GM23338 (cell line): ENCODE results near the gene PITPNC1. TPM values are rescaled to one million over a fixed set of nuclear protein-coding genes. Genes with fewer than 3 reads are reported as not detected.

Experiments
- ATAC-seq: fragments of 200-7000 bp; cut with Tn5 transposase; 3 replicates; pipeline ENCODE4 v1.9.1; 2020
- DNase-seq: peaks from one replicate; pipeline ENCODE4 v3.0.0-alpha.2; 2015; ENCODE audit warnings: low spot score
- H2AFZ ChIP-seq: fragments of 200-600 bp; sonication (generic); 2 replicates; pipeline ENCODE4 v1.8.0; 2016; ENCODE audit warnings: antibody characterized with exemption, mild to moderate bottlenecking, moderate library complexity
- H3F3A ChIP-seq: fragments of 200-600 bp; sonication (generic); replicated peaks from 2 replicates; pipeline ENCODE4 v1.8.0; 2017; ENCODE audit warnings: antibody characterized with exemption, mixed run types, low read depth
- H3K27ac ChIP-seq: fragments of 200-600 bp; sonication (generic); 2 replicates; pipeline ENCODE4 v1.6.1; 2016; ENCODE audit warnings: low read depth
- H3K27me3 ChIP-seq: fragments of 200-600 bp; sonication (generic); 2 replicates; pipeline ENCODE4 v1.8.0; 2016; ENCODE audit warnings: mild to moderate bottlenecking, mixed run types, moderate library complexity; ENCODE audit not compliant: insufficient read depth
- H3K36me3 ChIP-seq: fragments of 200-600 bp; sonication (generic); 2 replicates; pipeline ENCODE4 v1.8.0; 2016; ENCODE audit warnings: mild to moderate bottlenecking; ENCODE audit not compliant: insufficient read depth
- H3K4me1 ChIP-seq: fragments of 200-600 bp; sonication (generic); 2 replicates; pipeline ENCODE4 v1.8.0; 2016; ENCODE audit warnings: mild to moderate bottlenecking, moderate library complexity; ENCODE audit not compliant: insufficient read depth
- H3K4me2 ChIP-seq: fragments of 200-600 bp; sonication (generic); 2 replicates; pipeline ENCODE4 v1.7.1; 2017; ENCODE audit warnings: mixed run types
- H3K4me3 ChIP-seq: fragments of 200-600 bp; sonication (generic); 2 replicates; pipeline ENCODE4 v1.6.1; 2016; ENCODE audit warnings: mixed run types
- H3K79me2 ChIP-seq: fragments of 200-600 bp; sonication (generic); replicated peaks from 2 replicates; pipeline ENCODE4 v1.8.0; 2017; ENCODE audit warnings: mild to moderate bottlenecking; ENCODE audit not compliant: insufficient read depth
- H3K9me2 ChIP-seq: fragments of 200-600 bp; sonication (generic); 2 replicates; pipeline ENCODE4 v1.8.0; 2017; ENCODE audit not compliant: insufficient read depth
- H4K20me1 ChIP-seq: fragments of 200-600 bp; sonication (generic); replicated peaks from 2 replicates; pipeline ENCODE4 v1.8.0; 2017; ENCODE audit warnings: mild to moderate bottlenecking; ENCODE audit not compliant: insufficient read depth
- H3K27ac Mint-ChIP-seq: 2 replicates; pipeline ENCODE4 v1.8.0; 2020; ENCODE audit warnings: inconsistent platforms, mild to moderate bottlenecking, moderate library complexity, mixed read lengths
- H3K27me3 Mint-ChIP-seq: 3 replicates; pipeline ENCODE4 v1.8.0; 2022; ENCODE audit warnings: low read depth, mild to moderate bottlenecking, moderate library complexity, mixed read lengths, inconsistent platforms; ENCODE audit not compliant: insufficient read depth, poor library complexity
- H3K36me3 Mint-ChIP-seq: 3 replicates; pipeline ENCODE4 v1.8.0; 2021; ENCODE audit warnings: low read depth, mild to moderate bottlenecking, inconsistent platforms, moderate library complexity, mixed read lengths
- H3K4me1 Mint-ChIP-seq: 3 replicates; pipeline ENCODE4 v1.8.0; 2020; ENCODE audit warnings: mild to moderate bottlenecking, inconsistent platforms, mixed read lengths
- H3K4me3 Mint-ChIP-seq: 3 replicates; pipeline ENCODE4 v1.8.0; 2021; ENCODE audit warnings: moderate library complexity, mild to moderate bottlenecking, inconsistent platforms, mixed read lengths
- H3K9me3 Mint-ChIP-seq: 3 replicates; pipeline ENCODE4 v1.8.0; 2020; ENCODE audit warnings: moderate library complexity, mild to moderate bottlenecking, inconsistent platforms, mixed read lengths
- CREB1 ChIP-seq: fragments of 250-450 bp; sonication (Bioruptor Pico); IDR thresholded peaks from 2 replicates; pipeline ENCODE4 v1.5.0; 2020; ENCODE audit warnings: low read depth, mild to moderate bottlenecking, moderate library complexity
- EZH2phosphoT487 ChIP-seq: fragments of 200-600 bp; sonication (generic); IDR thresholded peaks from one replicate; pipeline ENCODE4 v1.8.1; 2018; ENCODE audit warnings: antibody characterized with exemption; ENCODE audit not compliant: unreplicated experiment
- POLR2AphosphoS5 ChIP-seq: IDR thresholded peaks from 2 replicates; pipeline ENCODE4 v1.6.1; 2016; ENCODE audit warnings: antibody characterized with exemption, low read depth
- REST ChIP-seq: IDR thresholded peaks from one replicate; pipeline ENCODE4 v1.6.1; 2018; ENCODE audit warnings: antibody characterized with exemption; ENCODE audit not compliant: unreplicated experiment
- STAT1 ChIP-seq: IDR thresholded peaks from one replicate; pipeline ENCODE4 v1.6.1; 2016; ENCODE audit warnings: antibody characterized with exemption; ENCODE audit not compliant: unreplicated experiment
- ZNF331 ChIP-seq: fragments of 250-450 bp; sonication (Bioruptor Pico); IDR thresholded peaks from 2 replicates; pipeline ENCODE4 v1.5.0; 2020; ENCODE audit warnings: low read depth, mild to moderate bottlenecking, moderate library complexity
- ZNF462 ChIP-seq: fragments of 250-450 bp; sonication (Bioruptor Pico); IDR thresholded peaks from 2 replicates; pipeline ENCODE4 v1.5.0; 2020; ENCODE audit warnings: mild to moderate bottlenecking, moderate library complexity
- polyA plus RNA-seq: library from polyadenylated mRNA; unstranded; fragments of >200 nt; fragmentation: Nextera tagmentation; extraction: Ambion mirVana; gene quantifications from 2 replicates; pipeline ENCODE4 v1.2.1, GENCODE V29; 2016
- total RNA-seq: library from RNA; depleted of rRNA; stranded (reverse); fragments of >200 nt; shearing (Covaris generic); gene quantifications from 2 replicates; pipeline ENCODE4 v1.2.3, GENCODE V29; 2014
- TF ChIP-seq, protein P1 (sequence below): IDR thresholded peaks from 2 replicates; pipeline ENCODE4 v1.6.1; 2016; ENCODE audit warnings: antibody characterized with exemption
- TF ChIP-seq, protein P2 (sequence below), 2 experiments: fragments of 200-600 bp in 1 of 2; sonication (generic) in 1 of 2; conservative IDR thresholded peaks; 2 replicates each; pipeline versions ENCODE4 v1.5.1 to v1.6.1; 2016 to 2017; ENCODE audit warnings: antibody characterized with exemption in 2 of 2, low read depth in 2 of 2, mild to moderate bottlenecking in 2 of 2, moderate library complexity in 1 of 2

The PITPNC1 gene
- total and polyA plus RNA-seq, 2 experiments from 2014 or later: 23.0 to 32.6 TPM

- no peaks in the 10 kb centered on the region for H3K36me3 ChIP-seq
- H3K4me2 ChIP-seq: no peak overlapping the region
- peaks cover 16% of the 10 kb centered on the region for H3K4me1 ChIP-seq
- H2AFZ ChIP-seq: no peak overlapping the region
- H3K9me2 ChIP-seq: peaks cover 4% of the 10 kb centered on the region; the same call in 1 of the 2 replicates
- Mint-ChIP-seq H3K27me3 (peaks cover 7% of the 10 kb centered on the region), H3K4me1 (peaks cover 15% of the 10 kb centered on the region), H3K36me3 (no peaks in the 10 kb centered on the region), H3K4me3 (no peak overlapping the region), H3K9me3 (no peaks in the 10 kb centered on the region), H3K27ac (no peak overlapping the region)
- TF ChIP-seq, protein P1, sequence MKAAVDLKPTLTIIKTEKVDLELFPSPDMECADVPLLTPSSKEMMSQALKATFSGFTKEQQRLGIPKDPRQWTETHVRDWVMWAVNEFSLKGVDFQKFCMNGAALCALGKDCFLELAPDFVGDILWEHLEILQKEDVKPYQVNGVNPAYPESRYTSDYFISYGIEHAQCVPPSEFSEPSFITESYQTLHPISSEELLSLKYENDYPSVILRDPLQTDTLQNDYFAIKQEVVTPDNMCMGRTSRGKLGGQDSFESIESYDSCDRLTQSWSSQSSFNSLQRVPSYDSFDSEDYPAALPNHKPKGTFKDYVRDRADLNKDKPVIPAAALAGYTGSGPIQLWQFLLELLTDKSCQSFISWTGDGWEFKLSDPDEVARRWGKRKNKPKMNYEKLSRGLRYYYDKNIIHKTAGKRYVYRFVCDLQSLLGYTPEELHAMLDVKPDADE: no peak
- TF ChIP-seq REST: no peak
- no peak for TF ChIP-seq STAT1
- TF ChIP-seq EZH2phosphoT487: no peak
- TF ChIP-seq, protein P2, sequence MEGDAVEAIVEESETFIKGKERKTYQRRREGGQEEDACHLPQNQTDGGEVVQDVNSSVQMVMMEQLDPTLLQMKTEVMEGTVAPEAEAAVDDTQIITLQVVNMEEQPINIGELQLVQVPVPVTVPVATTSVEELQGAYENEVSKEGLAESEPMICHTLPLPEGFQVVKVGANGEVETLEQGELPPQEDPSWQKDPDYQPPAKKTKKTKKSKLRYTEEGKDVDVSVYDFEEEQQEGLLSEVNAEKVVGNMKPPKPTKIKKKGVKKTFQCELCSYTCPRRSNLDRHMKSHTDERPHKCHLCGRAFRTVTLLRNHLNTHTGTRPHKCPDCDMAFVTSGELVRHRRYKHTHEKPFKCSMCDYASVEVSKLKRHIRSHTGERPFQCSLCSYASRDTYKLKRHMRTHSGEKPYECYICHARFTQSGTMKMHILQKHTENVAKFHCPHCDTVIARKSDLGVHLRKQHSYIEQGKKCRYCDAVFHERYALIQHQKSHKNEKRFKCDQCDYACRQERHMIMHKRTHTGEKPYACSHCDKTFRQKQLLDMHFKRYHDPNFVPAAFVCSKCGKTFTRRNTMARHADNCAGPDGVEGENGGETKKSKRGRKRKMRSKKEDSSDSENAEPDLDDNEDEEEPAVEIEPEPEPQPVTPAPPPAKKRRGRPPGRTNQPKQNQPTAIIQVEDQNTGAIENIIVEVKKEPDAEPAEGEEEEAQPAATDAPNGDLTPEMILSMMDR (conservative IDR thresholded peaks at IDR 0.05; ENCODE audit: low read depth in 2 of 2): no peak
- no peak for TF ChIP-seq CREB1 (CRISPR knock-in tag)
- H4K20me1 ChIP-seq: no peaks in the 10 kb centered on the region
- ATAC-seq: no peak
- no peaks in the 10 kb centered on the region for H3K27me3 ChIP-seq
- no peaks in the 10 kb centered on the region for H3F3A ChIP-seq
- H3K27ac ChIP-seq: no peak overlapping the region
- DNase-seq: peak; percentile 30
- H3K79me2 ChIP-seq: no peaks in the 10 kb centered on the region
- H3K4me3 ChIP-seq: no peak overlapping the region
Observed at GRCh38 chr17:67610061-67610460, 233.0 kb downstream of the PITPNC1 start.

DNA sequence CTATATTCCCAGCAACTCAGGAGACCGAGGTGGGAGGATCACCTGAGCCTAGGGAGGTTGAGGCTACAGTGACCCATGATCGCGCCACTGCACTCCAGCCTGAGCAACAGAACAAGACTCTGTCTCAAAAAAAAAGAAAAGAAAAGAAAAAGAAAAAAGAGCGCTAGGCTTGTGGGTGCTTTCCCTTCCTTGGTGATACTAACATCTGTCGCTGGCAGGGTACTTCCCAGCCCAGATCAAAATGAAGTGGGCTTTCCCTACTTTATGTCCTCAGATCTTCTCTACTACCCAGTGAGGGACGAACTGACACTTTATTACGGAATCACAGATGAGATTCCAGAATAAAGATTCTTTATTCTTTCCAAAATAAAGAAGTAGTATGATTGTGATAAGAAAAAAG lies 236.9 kb downstream of the PITPNC1 start:
- peaks cover 4% of the 10 kb centered on the region; the same call in 1 of the 2 replicates for H3K9me2 ChIP-seq
- H4K20me1 ChIP-seq: no peaks in the 10 kb centered on the region
- Mint-ChIP-seq H3K36me3 (no peaks in the 10 kb centered on the region), H3K4me1 (peaks cover 5% of the 10 kb centered on the region; the same call in 2 of the 3 replicates), H3K27me3 (peaks cover 7% of the 10 kb centered on the region), H3K4me3 (no peak overlapping the region), H3K9me3 (no peaks in the 10 kb centered on the region; the same call in 2 of the 3 replicates), H3K27ac (no peak overlapping the region)
- ATAC-seq: no peak
- H3K27ac ChIP-seq: no peak overlapping the region
- TF ChIP-seq ZNF331 (no peak), POLR2AphosphoS5 (no peak), ZNF462 (CRISPR knock-in tag) (no peak), EZH2phosphoT487 (no peak)
- no peak overlapping the region for H3K4me3 ChIP-seq
- H3K79me2 ChIP-seq: no peaks in the 10 kb centered on the region
- no peaks in the 10 kb centered on the region for H3K4me1 ChIP-seq
- H3K36me3 ChIP-seq: no peaks in the 10 kb centered on the region
- H2AFZ ChIP-seq: no peak overlapping the region
- H3F3A ChIP-seq: no peaks in the 10 kb centered on the region
- no peak overlapping the region for H3K4me2 ChIP-seq
- H3K27me3 ChIP-seq: no peaks in the 10 kb centered on the region
- DNase-seq: no peak
